ENCODE data around the gene RAB11FIP4.

The RAB11FIP4 gene

DNA sequence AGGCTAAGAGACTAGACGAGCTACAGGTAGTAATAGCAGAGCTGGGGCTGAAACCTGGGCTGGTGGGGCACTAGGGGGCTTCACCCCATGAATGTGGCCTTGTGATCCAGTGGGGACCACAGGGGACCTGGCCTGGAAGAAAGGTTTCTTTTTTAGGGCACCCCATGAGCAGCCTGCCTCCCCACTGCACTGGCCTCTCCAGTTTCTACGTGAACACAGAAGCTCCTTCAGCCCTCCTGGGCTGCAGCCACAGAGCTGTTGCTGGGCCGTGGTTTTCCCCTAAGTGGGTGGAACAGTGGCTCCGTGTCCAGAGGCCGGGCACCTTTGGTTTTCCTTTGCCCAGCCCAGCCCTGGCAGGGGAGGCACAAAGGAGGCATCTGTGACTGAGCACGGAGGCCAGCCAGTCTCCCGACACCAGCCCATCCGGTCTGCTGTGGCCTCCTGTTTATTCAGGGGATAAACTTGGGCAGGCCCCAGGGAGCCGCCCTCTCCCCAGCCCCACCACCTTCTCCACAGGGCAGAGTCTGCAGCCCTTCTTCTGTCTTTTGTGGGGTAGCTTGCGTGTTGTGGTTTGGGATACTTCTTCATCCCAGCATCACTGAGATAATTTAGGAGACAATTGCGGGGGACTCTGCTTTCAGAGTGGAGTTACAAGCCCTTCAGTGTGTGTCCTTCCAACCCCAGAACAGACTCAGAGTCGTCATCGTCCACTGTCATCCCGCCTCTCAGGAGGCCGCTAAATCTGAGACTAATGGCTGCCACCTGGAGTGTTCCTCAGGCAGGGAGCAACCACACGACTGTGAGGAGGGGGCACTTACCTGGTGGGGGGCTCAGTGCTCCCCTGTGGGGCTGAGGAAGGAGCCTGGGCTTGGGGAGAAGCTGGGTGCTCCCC is 85.3 kb downstream of the RAB11FIP4 start:
- TF ChIP-seq, protein P1, sequence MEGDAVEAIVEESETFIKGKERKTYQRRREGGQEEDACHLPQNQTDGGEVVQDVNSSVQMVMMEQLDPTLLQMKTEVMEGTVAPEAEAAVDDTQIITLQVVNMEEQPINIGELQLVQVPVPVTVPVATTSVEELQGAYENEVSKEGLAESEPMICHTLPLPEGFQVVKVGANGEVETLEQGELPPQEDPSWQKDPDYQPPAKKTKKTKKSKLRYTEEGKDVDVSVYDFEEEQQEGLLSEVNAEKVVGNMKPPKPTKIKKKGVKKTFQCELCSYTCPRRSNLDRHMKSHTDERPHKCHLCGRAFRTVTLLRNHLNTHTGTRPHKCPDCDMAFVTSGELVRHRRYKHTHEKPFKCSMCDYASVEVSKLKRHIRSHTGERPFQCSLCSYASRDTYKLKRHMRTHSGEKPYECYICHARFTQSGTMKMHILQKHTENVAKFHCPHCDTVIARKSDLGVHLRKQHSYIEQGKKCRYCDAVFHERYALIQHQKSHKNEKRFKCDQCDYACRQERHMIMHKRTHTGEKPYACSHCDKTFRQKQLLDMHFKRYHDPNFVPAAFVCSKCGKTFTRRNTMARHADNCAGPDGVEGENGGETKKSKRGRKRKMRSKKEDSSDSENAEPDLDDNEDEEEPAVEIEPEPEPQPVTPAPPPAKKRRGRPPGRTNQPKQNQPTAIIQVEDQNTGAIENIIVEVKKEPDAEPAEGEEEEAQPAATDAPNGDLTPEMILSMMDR (IDR thresholded peaks at IDR 0.05; ENCODE audit: control insufficient read depth, insufficient read depth, low read depth, low read length, missing control alignments): no peak
- H3K4me3 ChIP-seq (ENCODE audit: control insufficient read depth, low read depth, low read length): no peak overlapping the region
- no peak for DNase-seq (ENCODE audit: low read depth)

DNA sequence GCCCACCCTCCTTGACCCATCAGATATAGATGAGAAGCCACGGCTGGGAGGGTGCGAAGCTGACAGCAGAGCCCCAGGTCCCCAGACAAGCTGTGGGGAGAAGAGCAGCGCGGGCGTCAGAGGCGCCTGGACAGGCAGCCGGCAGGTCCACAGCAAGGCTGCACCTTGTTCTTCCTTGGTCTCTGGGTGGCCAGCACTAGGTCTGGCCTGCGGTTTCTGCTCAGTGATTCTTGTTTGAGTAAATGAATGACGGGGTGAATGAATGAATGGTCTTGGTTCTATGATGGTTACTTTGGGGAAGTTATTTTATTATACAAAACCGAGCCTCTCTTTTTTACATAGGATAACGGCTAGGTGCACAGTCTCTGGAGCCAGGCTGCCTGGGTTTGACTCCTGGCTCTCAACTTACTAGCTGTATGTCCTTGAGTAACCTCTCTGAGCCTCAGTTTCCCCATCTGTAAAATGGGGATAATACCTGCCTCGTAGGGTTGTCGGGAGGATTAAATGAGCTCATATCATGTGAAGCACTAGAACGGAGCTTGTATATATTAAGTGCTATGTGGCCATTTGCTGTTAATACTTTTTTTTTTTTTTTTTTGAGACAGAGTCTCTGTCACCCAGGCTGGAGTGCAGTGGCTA is 86.1 kb downstream of the RAB11FIP4 start:
- TF ChIP-seq, protein P1 (IDR thresholded peaks at IDR 0.05; ENCODE audit: control insufficient read depth, insufficient read depth, low read depth, low read length, missing control alignments): no peak
- no peak for DNase-seq (ENCODE audit: low read depth)

DNA sequence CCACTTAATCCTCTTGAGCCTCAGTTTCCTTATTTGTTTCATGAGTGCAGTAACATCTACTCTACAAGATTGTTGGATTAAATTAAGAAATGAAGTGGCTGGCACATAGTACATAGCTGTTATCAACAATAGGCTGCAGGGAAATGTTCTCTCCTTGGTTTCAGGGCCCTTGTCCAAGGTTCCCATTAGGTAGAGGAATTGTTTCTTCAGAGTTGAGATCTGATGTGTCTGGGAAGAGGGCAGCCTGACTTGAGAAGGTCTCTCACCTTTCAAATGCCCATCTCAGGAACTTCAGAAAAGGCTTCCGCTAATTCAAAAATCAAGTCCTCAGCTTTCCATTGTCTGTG is 87.6 kb downstream of the RAB11FIP4 start:
- DNase-seq (ENCODE audit: low read depth): no peak
- H3K4me3 ChIP-seq (ENCODE audit: control insufficient read depth, low read depth, low read length): no peak overlapping the region
- TF ChIP-seq, protein P1 (IDR thresholded peaks at IDR 0.05; ENCODE audit: control insufficient read depth, insufficient read depth, low read depth, low read length, missing control alignments): no peak

More for the DNA sequence above, 86.1 kb downstream of the RAB11FIP4 start:
- no peak overlapping the region for H3K4me3 ChIP-seq (ENCODE audit: control insufficient read depth, low read depth, low read length)

DNA sequence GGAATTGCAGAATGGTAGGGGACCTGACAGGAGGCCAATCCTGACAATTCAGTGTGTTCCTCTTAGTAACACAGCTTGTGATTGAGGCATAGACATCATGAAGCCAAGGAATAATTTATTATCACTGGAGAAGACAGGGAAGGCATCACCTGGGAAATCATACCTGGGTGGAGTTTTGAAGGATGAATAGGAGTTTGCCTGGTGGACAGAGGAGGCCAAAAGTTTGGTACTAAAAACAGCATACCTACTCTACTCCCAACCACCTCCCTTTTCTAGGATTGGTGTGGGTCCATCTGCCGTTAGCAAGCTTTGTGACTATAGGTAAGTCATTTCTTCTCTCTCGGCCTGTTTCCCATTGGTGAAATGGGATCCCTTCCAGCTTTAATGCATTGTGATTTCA is 88.0 kb downstream of the RAB11FIP4 start:
- no peak overlapping the region for H3K4me3 ChIP-seq (ENCODE audit: control insufficient read depth, low read depth, low read length)
- no peak for DNase-seq (ENCODE audit: low read depth)
- TF ChIP-seq, protein P1 (IDR thresholded peaks at IDR 0.05; ENCODE audit: control insufficient read depth, insufficient read depth, low read depth, low read length, missing control alignments): no peak

DNA sequence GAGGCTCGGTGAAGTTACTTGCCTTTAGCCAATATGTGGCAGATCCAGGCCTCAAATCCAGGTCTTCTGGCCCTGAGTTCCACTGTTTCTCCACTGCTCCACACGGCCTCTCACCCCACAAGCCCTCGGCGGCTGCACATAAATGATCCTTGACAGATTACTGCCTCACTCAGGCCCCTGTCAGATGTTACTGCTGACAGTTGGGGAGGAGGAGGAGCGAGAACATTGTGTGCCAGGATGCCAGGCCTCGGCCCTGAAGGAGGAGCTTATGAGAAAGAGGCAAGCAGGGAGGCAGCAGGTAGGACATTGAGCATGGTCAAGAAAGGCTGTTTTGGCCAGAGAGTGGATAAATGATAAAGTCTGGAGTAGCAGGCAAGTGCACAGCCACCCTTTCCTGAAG is 88.6 kb downstream of the RAB11FIP4 start:
- TF ChIP-seq, protein P1 (IDR thresholded peaks at IDR 0.05; ENCODE audit: control insufficient read depth, insufficient read depth, low read depth, low read length, missing control alignments): no peak
- H3K4me3 ChIP-seq (ENCODE audit: control insufficient read depth, low read depth, low read length): no peak overlapping the region
- no peak for DNase-seq (ENCODE audit: low read depth)

DNA sequence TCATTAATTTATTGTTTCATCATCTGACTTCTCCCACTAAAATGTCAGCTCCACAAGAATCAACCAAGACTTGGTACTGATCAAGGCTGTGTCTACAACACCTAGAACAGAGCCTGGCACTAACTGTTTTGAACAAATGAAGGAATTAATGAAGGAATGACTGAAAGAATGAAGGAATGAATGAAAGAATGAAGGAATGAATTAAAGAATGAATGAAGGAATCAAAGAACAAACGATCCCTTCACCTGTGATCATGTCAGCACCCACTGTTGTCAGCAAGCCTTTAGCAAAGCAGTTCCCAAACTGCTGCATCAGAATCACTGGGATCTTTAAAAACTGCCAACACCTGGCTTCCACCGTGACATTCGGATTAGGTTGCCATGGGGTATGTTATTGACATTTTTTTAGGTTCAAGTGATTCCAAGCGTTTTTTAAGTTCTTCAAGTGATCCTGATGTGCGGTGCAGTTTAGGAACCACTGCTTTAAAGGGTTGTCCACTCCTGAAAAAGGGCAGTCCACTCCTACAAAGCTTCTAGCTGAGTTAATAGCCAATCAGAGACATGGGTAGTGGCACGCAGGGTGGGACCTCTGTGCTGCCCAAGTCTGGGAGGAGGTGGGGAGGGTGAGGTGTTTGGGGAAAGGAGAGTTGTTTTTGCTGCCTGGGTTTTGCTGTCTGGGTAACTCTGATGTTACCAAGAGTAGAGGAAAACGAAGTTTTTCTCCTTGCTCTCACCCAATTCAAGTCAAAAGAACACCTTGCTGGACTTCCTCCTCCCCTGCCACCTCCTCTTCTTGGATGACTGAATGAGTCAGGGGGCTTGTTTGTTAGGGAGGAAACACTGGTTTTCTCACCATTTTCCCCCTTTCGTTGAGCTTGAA is 89.7 kb downstream of the RAB11FIP4 start:
- H3K4me3 ChIP-seq (ENCODE audit: control insufficient read depth, low read depth, low read length): no peak overlapping the region
- TF ChIP-seq, protein P1 (IDR thresholded peaks at IDR 0.05; ENCODE audit: control insufficient read depth, insufficient read depth, low read depth, low read length, missing control alignments): no peak
- no peak for DNase-seq (ENCODE audit: low read depth)

Measured in AG09309 (cell line).